Panc1 (cell line): ENCODE measurements around the gene FOXN1. TPM values are rescaled to one million over a fixed set of nuclear protein-coding genes. Genes with fewer than 3 reads are reported as not detected.
A peak's percentile ranks its signal among the peaks of the same experiment; 100 is the strongest.

ENCODE experiments used
- ATAC-seq: fragments of 200-7000 bp; cut with Tn5 transposase; 2 replicates; pipeline ENCODE4 v1.9.1; 2020; ENCODE audit warnings: mild to moderate bottlenecking, moderate library complexity
- BruUV-seq: library from RNA; stranded (reverse); fragments of 400-500 nt; replicated peaks from 2 replicates; lab custom pipeline; 2021; lab: Mats Ljungman, UMichigan
- CTCF ChIA-PET: fragments of 300-600 bp; sonication (Branson Sonifier 250); formaldehyde crosslinking; loops from one replicate; lab custom pipeline; 2022; ENCODE audit warnings: antibody characterized with exemption; lab: Charles Lee
- POLR2A ChIA-PET: fragments of 300-600 bp; sonication (Branson Sonifier 250); formaldehyde crosslinking; loops from one replicate; lab custom pipeline; 2022; ENCODE audit warnings: antibody characterized with exemption; lab: Charles Lee
- DNase-seq: peaks from one replicate; pipeline ENCODE4 v3.0.0-alpha.2; 2010; ENCODE audit warnings: low read depth, low spot score
- H3K27ac ChIP-seq: 2 replicates; pipeline ENCODE4 v1.5.1; 2011; ENCODE audit warnings: mild to moderate bottlenecking, low read length, inconsistent platforms
- H3K27me3 ChIP-seq: fragments of 200-500 bp; sonication (Bioruptor generic); 2 replicates; pipeline ENCODE4 v1.6.0; 2014; ENCODE audit warnings: low read length, inconsistent platforms; ENCODE audit not compliant: control insufficient read depth, insufficient read depth
- H3K36me3 ChIP-seq: fragments of 200-500 bp; sonication (Bioruptor generic); 2 replicates; pipeline ENCODE4 v1.5.1; 2014; ENCODE audit warnings: inconsistent platforms, mild to moderate bottlenecking, low read length, moderate library complexity; ENCODE audit not compliant: control insufficient read depth, insufficient read depth
- H3K4me1 ChIP-seq: 2 replicates; pipeline ENCODE4 v1.5.1; 2011; ENCODE audit warnings: inconsistent platforms, mild to moderate bottlenecking, low read length, moderate library complexity; ENCODE audit not compliant: control insufficient read depth, insufficient read depth
- H3K4me3 ChIP-seq, 2 experiments: 2 replicates each; pipeline ENCODE4 v1.5.1; 2011 to 2012; ENCODE audit warnings: low read depth in 2 of 2, low read length in 2 of 2, mild to moderate bottlenecking in 2 of 2, inconsistent platforms in 1 of 2, moderate library complexity in 1 of 2
- H3K9me3 ChIP-seq: fragments of 200-500 bp; sonication (Bioruptor generic); 2 replicates; pipeline ENCODE4 v1.5.1; 2014; ENCODE audit warnings: low read depth, mild to moderate bottlenecking, inconsistent platforms, low read length, moderate library complexity; ENCODE audit not compliant: control insufficient read depth, insufficient read depth
- POLR2AphosphoS5 ChIP-seq: IDR thresholded peaks from 2 replicates; pipeline ENCODE4 v1.6.1; 2012; ENCODE audit warnings: mild to moderate bottlenecking, low read depth, low read length, moderate library complexity
- SIN3A ChIP-seq: IDR thresholded peaks from 2 replicates; pipeline ENCODE4 v1.6.1; 2012; ENCODE audit warnings: low read depth, mild to moderate bottlenecking, low read length, moderate library complexity, borderline replicate concordance; ENCODE audit not compliant: insufficient read depth
- TCF7L2 ChIP-seq: IDR thresholded peaks from 2 replicates; pipeline ENCODE4 v1.6.1; 2011; ENCODE audit warnings: mild to moderate bottlenecking, low read depth, low read length, inconsistent platforms
- in situ Hi-C: cut with HindIII; loops from 2 replicates; pipeline ENCODE4 v1.10.0; 2016; ENCODE audit warnings: low sequenced_read_pairs, low pct_unique_long_range_greater_than_20kb
- intact Hi-C: fragments of 100-400 bp; cut with micrococcal nuclease; formaldehyde crosslinking; loops from one replicate; pipeline ENCODE4 v1.10.0; 2022; ENCODE audit not compliant: unreplicated experiment
- total RNA-seq: library from RNA; stranded (reverse); gene quantifications from one replicate; pipeline ENCODE4 v1.2.1, GENCODE V29; 2021; ENCODE audit not compliant: unreplicated experiment
- TF ChIP-seq, protein P1 (sequence below): fragments of 450-650 bp; IDR thresholded peaks from 2 replicates; pipeline ENCODE4 v1.5.1; 2017; ENCODE audit warnings: mild to moderate bottlenecking
- TF ChIP-seq, protein P2 (sequence below), 2 experiments: IDR thresholded peaks; 2 replicates each; pipeline ENCODE4 v1.6.1; 2011 to 2012; ENCODE audit warnings: low read depth in 2 of 2, control low read depth in 1 of 2, low read length in 1 of 2, mild to moderate bottlenecking in 1 of 2, moderate library complexity in 1 of 2; ENCODE audit not compliant: insufficient read depth in 1 of 2

Gene FOXN1
- total RNA-seq, 1 experiment from 2014 or later: not detected

DNA sequence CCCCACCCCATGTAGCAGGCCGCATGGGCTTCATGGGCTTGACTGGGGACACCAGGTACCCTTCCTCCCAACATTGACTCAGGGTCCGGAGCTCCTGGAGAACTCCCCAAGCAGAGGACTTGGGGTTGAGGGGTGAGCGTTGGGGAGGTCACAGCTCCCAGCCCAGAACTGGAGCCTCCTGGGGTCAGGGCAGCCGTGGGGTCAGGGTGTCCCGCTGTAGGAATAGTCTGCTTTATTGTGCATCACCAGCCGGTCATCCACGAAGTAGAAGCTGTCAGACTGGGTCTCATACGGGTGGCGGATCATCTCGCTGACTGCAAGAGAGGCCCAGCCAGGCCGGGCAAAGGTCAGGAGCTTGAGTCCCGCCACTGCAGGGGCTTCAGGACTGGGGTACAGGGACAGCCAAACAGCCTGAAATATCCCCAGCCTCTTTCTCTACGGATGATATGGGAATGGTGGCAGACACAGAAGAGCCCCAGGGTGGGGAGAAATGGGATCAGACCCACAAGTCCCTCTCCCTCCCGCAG is 41.0 kb downstream of the FOXN1 start:
- TSS peak; percentile 57 for BruUV-seq
- 0 out of 2 replicates have a peak, but pooled peaks cover 6% of the 10 kb centered on the region for H3K4me1 ChIP-seq
- ChIA-PET CTCF (interaction anchor here (0.6 to 0.7 kb wide), 3 partner anchors 19 to 80 kb away, joined by 3 to 13 read pairs (median 3); no protein-coding TSS in a partner anchor), POLR2A (no interaction called here)
- H3K27me3 ChIP-seq: no peaks in the 10 kb centered on the region
- no peak for TF ChIP-seq POLR2AphosphoS5
- no peak for TF ChIP-seq TCF7L2
- no peak for TF ChIP-seq SIN3A
- TF ChIP-seq, protein P1, sequence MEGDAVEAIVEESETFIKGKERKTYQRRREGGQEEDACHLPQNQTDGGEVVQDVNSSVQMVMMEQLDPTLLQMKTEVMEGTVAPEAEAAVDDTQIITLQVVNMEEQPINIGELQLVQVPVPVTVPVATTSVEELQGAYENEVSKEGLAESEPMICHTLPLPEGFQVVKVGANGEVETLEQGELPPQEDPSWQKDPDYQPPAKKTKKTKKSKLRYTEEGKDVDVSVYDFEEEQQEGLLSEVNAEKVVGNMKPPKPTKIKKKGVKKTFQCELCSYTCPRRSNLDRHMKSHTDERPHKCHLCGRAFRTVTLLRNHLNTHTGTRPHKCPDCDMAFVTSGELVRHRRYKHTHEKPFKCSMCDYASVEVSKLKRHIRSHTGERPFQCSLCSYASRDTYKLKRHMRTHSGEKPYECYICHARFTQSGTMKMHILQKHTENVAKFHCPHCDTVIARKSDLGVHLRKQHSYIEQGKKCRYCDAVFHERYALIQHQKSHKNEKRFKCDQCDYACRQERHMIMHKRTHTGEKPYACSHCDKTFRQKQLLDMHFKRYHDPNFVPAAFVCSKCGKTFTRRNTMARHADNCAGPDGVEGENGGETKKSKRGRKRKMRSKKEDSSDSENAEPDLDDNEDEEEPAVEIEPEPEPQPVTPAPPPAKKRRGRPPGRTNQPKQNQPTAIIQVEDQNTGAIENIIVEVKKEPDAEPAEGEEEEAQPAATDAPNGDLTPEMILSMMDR: no peak
- TF ChIP-seq, protein P2, sequence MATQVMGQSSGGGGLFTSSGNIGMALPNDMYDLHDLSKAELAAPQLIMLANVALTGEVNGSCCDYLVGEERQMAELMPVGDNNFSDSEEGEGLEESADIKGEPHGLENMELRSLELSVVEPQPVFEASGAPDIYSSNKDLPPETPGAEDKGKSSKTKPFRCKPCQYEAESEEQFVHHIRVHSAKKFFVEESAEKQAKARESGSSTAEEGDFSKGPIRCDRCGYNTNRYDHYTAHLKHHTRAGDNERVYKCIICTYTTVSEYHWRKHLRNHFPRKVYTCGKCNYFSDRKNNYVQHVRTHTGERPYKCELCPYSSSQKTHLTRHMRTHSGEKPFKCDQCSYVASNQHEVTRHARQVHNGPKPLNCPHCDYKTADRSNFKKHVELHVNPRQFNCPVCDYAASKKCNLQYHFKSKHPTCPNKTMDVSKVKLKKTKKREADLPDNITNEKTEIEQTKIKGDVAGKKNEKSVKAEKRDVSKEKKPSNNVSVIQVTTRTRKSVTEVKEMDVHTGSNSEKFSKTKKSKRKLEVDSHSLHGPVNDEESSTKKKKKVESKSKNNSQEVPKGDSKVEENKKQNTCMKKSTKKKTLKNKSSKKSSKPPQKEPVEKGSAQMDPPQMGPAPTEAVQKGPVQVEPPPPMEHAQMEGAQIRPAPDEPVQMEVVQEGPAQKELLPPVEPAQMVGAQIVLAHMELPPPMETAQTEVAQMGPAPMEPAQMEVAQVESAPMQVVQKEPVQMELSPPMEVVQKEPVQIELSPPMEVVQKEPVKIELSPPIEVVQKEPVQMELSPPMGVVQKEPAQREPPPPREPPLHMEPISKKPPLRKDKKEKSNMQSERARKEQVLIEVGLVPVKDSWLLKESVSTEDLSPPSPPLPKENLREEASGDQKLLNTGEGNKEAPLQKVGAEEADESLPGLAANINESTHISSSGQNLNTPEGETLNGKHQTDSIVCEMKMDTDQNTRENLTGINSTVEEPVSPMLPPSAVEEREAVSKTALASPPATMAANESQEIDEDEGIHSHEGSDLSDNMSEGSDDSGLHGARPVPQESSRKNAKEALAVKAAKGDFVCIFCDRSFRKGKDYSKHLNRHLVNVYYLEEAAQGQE (IDR thresholded peaks at IDR 0.05; ENCODE audit: insufficient read depth in 1 of 2, low read depth in 2 of 2, low read length in 1 of 2): no peak
- no peaks in the 10 kb centered on the region for H3K9me3 ChIP-seq
- DNase-seq: no peak
- intact Hi-C loops (no loop called here), in situ Hi-C loops (no loop called here)
- H3K4me3 ChIP-seq: no peak overlapping the region
- no peak for ATAC-seq
- H3K36me3 ChIP-seq: no peaks in the 10 kb centered on the region
- no peak overlapping the region for H3K27ac ChIP-seq

DNA sequence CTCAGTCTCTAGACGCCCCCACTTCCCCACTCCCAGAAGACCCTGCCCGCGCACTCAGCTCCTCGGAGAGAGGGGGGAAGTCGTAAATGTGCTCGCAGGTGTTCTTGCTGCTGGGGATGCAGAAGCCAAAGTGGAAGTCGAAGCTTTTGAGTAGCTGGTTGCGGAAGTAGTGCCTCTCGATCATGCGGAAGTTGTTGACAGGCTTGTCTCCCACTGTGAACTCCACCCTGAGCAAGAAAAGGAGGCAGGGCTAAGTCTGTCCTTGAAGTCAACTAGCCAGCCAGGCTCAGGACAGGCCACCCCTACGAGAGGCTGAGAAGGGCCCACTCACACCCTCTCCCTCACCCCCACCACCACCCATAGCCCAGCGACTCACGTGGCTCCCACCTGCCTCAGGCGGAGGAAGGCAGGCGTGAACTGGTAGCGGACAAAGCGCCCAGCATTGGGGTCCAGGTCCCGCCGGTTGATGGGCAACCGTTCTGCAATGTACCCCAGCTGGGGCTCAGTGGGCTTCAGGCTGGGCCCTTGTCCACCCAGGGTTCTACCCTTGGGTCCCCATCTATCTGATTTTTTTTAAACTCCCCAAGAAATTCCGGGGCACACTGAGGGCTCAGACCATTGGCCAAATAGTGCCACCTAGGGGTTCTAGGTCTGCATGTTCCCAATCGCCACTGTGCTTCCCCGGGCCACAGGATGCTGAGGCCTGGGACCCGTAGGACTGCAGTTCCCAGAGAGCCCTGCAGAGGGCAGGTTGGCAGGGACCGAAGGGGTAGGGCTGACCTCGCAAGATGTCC is 41.7 kb downstream of the FOXN1 start:
- H3K36me3 ChIP-seq: no peaks in the 10 kb centered on the region
- CTCF ChIA-PET: interaction anchor here (0.6 to 0.7 kb wide), 2 partner anchors 18 to 81 kb away, joined by 3 read pairs; no protein-coding TSS in a partner anchor
- H3K4me3 ChIP-seq: no peak overlapping the region
- intact Hi-C loops (no loop called here), in situ Hi-C loops (no loop called here)
- TF ChIP-seq, protein P1: peak; percentile 96
- TF ChIP-seq, protein P2 (IDR thresholded peaks at IDR 0.05; ENCODE audit: insufficient read depth in 1 of 2, low read depth in 2 of 2, low read length in 1 of 2): 0 out of 4 replicates have a peak, but pooled peaks of 1 of the 2 experiments have one; percentile 18
- TF ChIP-seq POLR2AphosphoS5: no peak
- DNase-seq: peak; percentile 60
- peaks cover 7% of the 10 kb centered on the region; the same call in 1 of the 2 replicates for H3K4me1 ChIP-seq
- no peak overlapping the region for H3K27ac ChIP-seq
- peak; percentile 80 for ATAC-seq
- H3K9me3 ChIP-seq: no peaks in the 10 kb centered on the region
- no TSS peak for BruUV-seq
- POLR2A ChIA-PET: no interaction called here
- no peaks in the 10 kb centered on the region for H3K27me3 ChIP-seq
